ENCODE measurements around the gene KCNK6.

KCNK6 gene

GRCh38 chr19:38318660-38319059 lies 985 bp upstream of the KCNK6 start:
- no peak overlapping the region for H3K14ac ChIP-seq (ENCODE audit: low read length in 2 of 2)
- no peak overlapping the region for H3K4me3 ChIP-seq (ENCODE audit: insufficient read depth in 1 of 2, low read depth in 1 of 2, low read length in 2 of 2)
- H2BK15ac ChIP-seq (ENCODE audit: low read depth, poor library complexity, severe bottlenecking), result no peak overlapping the region
- H2BK5ac ChIP-seq (ENCODE audit: low read depth, low read length, poor library complexity, severe bottlenecking), result no peak overlapping the region
- no peak overlapping the region for H4K8ac ChIP-seq (ENCODE audit: low read length)
- peaks cover 13% of the 10 kb centered on the region for H3K79me1 ChIP-seq (replicated peaks; ENCODE audit: low read length, poor library complexity, severe bottlenecking)
- no peak overlapping the region for H3K23ac ChIP-seq (ENCODE audit: low read length in 2 of 2)
- no peak overlapping the region for H2BK12ac ChIP-seq (ENCODE audit: low read length in 2 of 2)
- peaks cover 0 to 15% of the 10 kb centered on the region in 2 experiments for H3K27me3 ChIP-seq (ENCODE audit: control insufficient read depth in 1 of 2, insufficient read depth in 1 of 2, low read length in 2 of 2)
- no peak for DNase-seq
- H2AFZ ChIP-seq (ENCODE audit: low read depth, low read length), result no peak overlapping the region
- no peak overlapping the region for H2AK5ac ChIP-seq (ENCODE audit: low read length, severe bottlenecking)
- no peak overlapping the region for H3K4me2 ChIP-seq (ENCODE audit: low read length, poor library complexity, severe bottlenecking)
- H3K18ac ChIP-seq (ENCODE audit: low read depth in 1 of 2, low read length in 2 of 2), result no peak overlapping the region
- H3K27ac ChIP-seq (ENCODE audit: low read length, poor library complexity, severe bottlenecking), result no peak overlapping the region
- 97% methylated on average over 6 of the region's 6 CpGs for WGBS
- no peak overlapping the region for H3K9ac ChIP-seq (ENCODE audit: low read length)
- peaks cover 27% of the 10 kb centered on the region for H3K4me1 ChIP-seq (ENCODE audit: control insufficient read depth, insufficient read depth, low read depth, low read length)
- no peak overlapping the region for H3K4ac ChIP-seq (ENCODE audit: low read depth in 1 of 2, low read length in 2 of 2)
- H4K91ac ChIP-seq (ENCODE audit: low read length), result no peak overlapping the region
- no peaks in the 10 kb centered on the region for H3K9me3 ChIP-seq (ENCODE audit: control insufficient read depth, low read length)
- no peak overlapping the region for H2BK120ac ChIP-seq (ENCODE audit: low read depth, low read length)
- no peaks in the 10 kb centered on the region for H3K36me3 ChIP-seq (ENCODE audit: control insufficient read depth in 1 of 2, insufficient read depth in 2 of 2, low read depth in 1 of 2, low read length in 2 of 2)

DNA sequence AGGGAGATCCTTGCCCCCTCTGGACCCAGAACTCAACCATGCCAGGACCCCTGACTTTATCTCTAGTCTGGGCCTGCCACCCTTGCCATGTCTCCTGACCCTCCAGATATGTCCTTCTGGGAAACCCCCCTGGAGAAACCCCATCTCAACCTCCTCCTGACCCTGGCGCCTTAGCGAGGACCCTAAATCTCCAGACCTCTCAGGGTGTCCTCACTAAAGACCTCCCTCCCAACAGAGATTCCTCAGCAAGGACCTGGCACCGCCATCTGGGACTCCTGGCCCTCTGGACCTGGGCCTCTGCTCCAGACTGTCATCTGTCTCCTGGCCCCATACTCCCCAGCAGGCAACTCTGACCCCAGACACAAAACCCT lies 1.3 kb downstream of the KCNK6 start:
- no peak overlapping the region for H3K18ac ChIP-seq (ENCODE audit: low read depth in 1 of 2, low read length in 2 of 2)
- no peak overlapping the region for H4K91ac ChIP-seq (ENCODE audit: low read length)
- H3K9me3 ChIP-seq (ENCODE audit: control insufficient read depth, low read length), result no peaks in the 10 kb centered on the region
- peaks cover 0 to 7% of the 10 kb centered on the region in 2 experiments for H3K36me3 ChIP-seq (ENCODE audit: control insufficient read depth in 1 of 2, insufficient read depth in 2 of 2, low read depth in 1 of 2, low read length in 2 of 2)
- H2AFZ ChIP-seq (ENCODE audit: low read depth, low read length), result no peak overlapping the region
- H3K23ac ChIP-seq (ENCODE audit: low read length in 2 of 2), result no peak overlapping the region
- H2BK12ac ChIP-seq (ENCODE audit: low read length in 2 of 2), result no peak overlapping the region
- H3K4me3 ChIP-seq (ENCODE audit: insufficient read depth in 1 of 2, low read depth in 1 of 2, low read length in 2 of 2), result no peak overlapping the region
- no peak overlapping the region for H3K27ac ChIP-seq (ENCODE audit: low read length, poor library complexity, severe bottlenecking)
- H3K4me1 ChIP-seq (ENCODE audit: control insufficient read depth, insufficient read depth, low read depth, low read length), result peaks cover 19% of the 10 kb centered on the region
- no peak overlapping the region for H3K14ac ChIP-seq (ENCODE audit: low read length in 2 of 2)
- H2BK15ac ChIP-seq (ENCODE audit: low read depth, poor library complexity, severe bottlenecking), result no peak overlapping the region
- H3K4me2 ChIP-seq (ENCODE audit: low read length, poor library complexity, severe bottlenecking), result no peak overlapping the region
- H2BK120ac ChIP-seq (ENCODE audit: low read depth, low read length), result no peak overlapping the region
- H3K79me1 ChIP-seq (replicated peaks; ENCODE audit: low read length, poor library complexity, severe bottlenecking), result peaks cover 5% of the 10 kb centered on the region
- no peak for DNase-seq
- H3K27me3 ChIP-seq (ENCODE audit: control insufficient read depth in 1 of 2, insufficient read depth in 1 of 2, low read length in 2 of 2), result peaks cover 0 to 15% of the 10 kb centered on the region in 2 experiments
- no peak overlapping the region for H4K8ac ChIP-seq (ENCODE audit: low read length)
- H3K9ac ChIP-seq (ENCODE audit: low read length), result peak overlapping the region; percentile 78
- H3K4ac ChIP-seq (ENCODE audit: low read depth in 1 of 2, low read length in 2 of 2), result no peak overlapping the region
- no peak overlapping the region for H2BK5ac ChIP-seq (ENCODE audit: low read depth, low read length, poor library complexity, severe bottlenecking)
- H2AK5ac ChIP-seq (ENCODE audit: low read length, severe bottlenecking), result no peak overlapping the region
- WGBS, result 98% methylated on average over 3 of the region's 3 CpGs

- H2BK12ac ChIP-seq (ENCODE audit: low read length in 2 of 2), result no peak overlapping the region
- H4K91ac ChIP-seq (ENCODE audit: low read length), result no peak overlapping the region
- H3K4me3 ChIP-seq (ENCODE audit: insufficient read depth in 1 of 2, low read depth in 1 of 2, low read length in 2 of 2), result no peak overlapping the region
- no peak overlapping the region for H3K23ac ChIP-seq (ENCODE audit: low read length in 2 of 2)
- H3K18ac ChIP-seq (ENCODE audit: low read depth in 1 of 2, low read length in 2 of 2), result no peak overlapping the region
- no peak overlapping the region for H2BK15ac ChIP-seq (ENCODE audit: low read depth, poor library complexity, severe bottlenecking)
- H2AFZ ChIP-seq (ENCODE audit: low read depth, low read length), result no peak overlapping the region
- H3K9me3 ChIP-seq (ENCODE audit: control insufficient read depth, low read length), result no peaks in the 10 kb centered on the region
- no peak overlapping the region for H2BK5ac ChIP-seq (ENCODE audit: low read depth, low read length, poor library complexity, severe bottlenecking)
- H3K4me1 ChIP-seq (ENCODE audit: control insufficient read depth, insufficient read depth, low read depth, low read length), result peaks cover 16% of the 10 kb centered on the region
- no peak overlapping the region for H3K4me2 ChIP-seq (ENCODE audit: low read length, poor library complexity, severe bottlenecking)
- no peak overlapping the region for H3K14ac ChIP-seq (ENCODE audit: low read length in 2 of 2)
- peaks cover 0 to 15% of the 10 kb centered on the region in 2 experiments for H3K27me3 ChIP-seq (ENCODE audit: control insufficient read depth in 1 of 2, insufficient read depth in 1 of 2, low read length in 2 of 2)
- DNase-seq, result peak; percentile 72
- no peak overlapping the region for H4K8ac ChIP-seq (ENCODE audit: low read length)
- peak overlapping the region; percentile 51 for H3K9ac ChIP-seq (ENCODE audit: low read length)
- H3K79me1 ChIP-seq (replicated peaks; ENCODE audit: low read length, poor library complexity, severe bottlenecking), result peaks cover 5% of the 10 kb centered on the region
- no peak overlapping the region for H3K27ac ChIP-seq (ENCODE audit: low read length, poor library complexity, severe bottlenecking)
- H2AK5ac ChIP-seq (ENCODE audit: low read length, severe bottlenecking), result no peak overlapping the region
- H3K4ac ChIP-seq (ENCODE audit: low read depth in 1 of 2, low read length in 2 of 2), result no peak overlapping the region
- no peak overlapping the region for H2BK120ac ChIP-seq (ENCODE audit: low read depth, low read length)
- peaks cover 0 to 14% of the 10 kb centered on the region in 2 experiments for H3K36me3 ChIP-seq (ENCODE audit: control insufficient read depth in 1 of 2, insufficient read depth in 2 of 2, low read depth in 1 of 2, low read length in 2 of 2)
- 73% methylated on average over 11 of the region's 11 CpGs for WGBS
These were observed 2.1 kb downstream of the KCNK6 start for GRCh38 chr19:38321646-38322196.

DNA sequence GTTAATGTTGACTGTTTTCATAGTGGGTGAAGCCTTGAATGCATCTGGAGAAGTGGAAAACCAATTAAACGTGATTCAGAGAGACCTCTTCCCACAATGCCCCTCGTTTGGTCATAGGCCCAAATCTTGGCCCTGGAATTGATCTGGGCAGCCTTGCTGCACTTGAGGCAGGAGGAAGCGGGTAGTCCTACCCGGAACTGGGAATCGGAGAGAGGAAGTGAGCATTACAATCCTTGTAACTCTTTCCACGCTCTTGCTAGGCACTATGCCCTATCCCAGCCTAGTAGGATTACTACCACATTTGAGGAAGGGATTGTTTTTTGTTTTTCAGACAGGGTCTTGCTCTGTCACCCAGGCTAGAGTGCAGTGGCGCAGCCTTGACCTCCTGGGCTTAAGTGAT lies 3.6 kb downstream of the KCNK6 start:
- Histone ChIP-seq H3K4me1 (ENCODE audit: control insufficient read depth, insufficient read depth, low read depth, low read length) (peaks cover 16% of the 10 kb centered on the region), H3K14ac (ENCODE audit: low read length in 2 of 2) (no peak overlapping the region), H3K27ac (ENCODE audit: low read length, poor library complexity, severe bottlenecking) (no peak overlapping the region), H3K9ac (ENCODE audit: low read length) (no peak overlapping the region), H3K36me3 (ENCODE audit: control insufficient read depth in 1 of 2, insufficient read depth in 2 of 2, low read depth in 1 of 2, low read length in 2 of 2) (peaks cover 5 to 30% of the 10 kb centered on the region in 2 experiments), H2AK5ac (ENCODE audit: low read length, severe bottlenecking) (no peak overlapping the region), H3K27me3 (ENCODE audit: control insufficient read depth in 1 of 2, insufficient read depth in 1 of 2, low read length in 2 of 2) (peaks cover 0 to 13% of the 10 kb centered on the region in 2 experiments), H3K4me2 (ENCODE audit: low read length, poor library complexity, severe bottlenecking) (no peak overlapping the region), H3K4ac (ENCODE audit: low read depth in 1 of 2, low read length in 2 of 2) (no peak overlapping the region), H4K91ac (ENCODE audit: low read length) (no peak overlapping the region), H3K79me1 (replicated peaks; ENCODE audit: low read length, poor library complexity, severe bottlenecking) (peaks cover 5% of the 10 kb centered on the region), H3K23ac (ENCODE audit: low read length in 2 of 2) (no peak overlapping the region), H2BK15ac (ENCODE audit: low read depth, poor library complexity, severe bottlenecking) (no peak overlapping the region), H2BK12ac (ENCODE audit: low read length in 2 of 2) (no peak overlapping the region), H3K18ac (ENCODE audit: low read depth in 1 of 2, low read length in 2 of 2) (no peak overlapping the region), H4K8ac (ENCODE audit: low read length) (no peak overlapping the region), H2BK120ac (ENCODE audit: low read depth, low read length) (no peak overlapping the region), H2BK5ac (ENCODE audit: low read depth, low read length, poor library complexity, severe bottlenecking) (no peak overlapping the region), H2AFZ (ENCODE audit: low read depth, low read length) (no peak overlapping the region), H3K4me3 (ENCODE audit: insufficient read depth in 1 of 2, low read depth in 1 of 2, low read length in 2 of 2) (no peak overlapping the region), H3K9me3 (ENCODE audit: control insufficient read depth, low read length) (no peaks in the 10 kb centered on the region)
- no peak for DNase-seq
- 78% methylated on average over 7 of the region's 7 CpGs for WGBS

Data from mesenchymal stem cell (in vitro differentiated cells and primary cell).